PC-3 (cell line): ENCODE results near the gene ZNF768.

Source experiments
- CTCF ChIP-seq: fragments of 300-600 bp; sonication (generic); conservative IDR thresholded peaks from 2 replicates; pipeline ENCODE4 v1.5.1; 2017; ENCODE audit warnings: antibody characterized with exemption, low read depth, mild to moderate bottlenecking, low read length
- EZH2 ChIP-seq: fragments of 300-600 bp; sonication (generic); IDR thresholded peaks from one replicate; pipeline ENCODE4 v1.6.1; 2017; ENCODE audit warnings: antibody characterized with exemption, mild to moderate bottlenecking, low read length; ENCODE audit not compliant: unreplicated experiment
- EZH2phosphoT487 ChIP-seq: fragments of 300-600 bp; sonication (generic); IDR thresholded peaks from 2 replicates; pipeline ENCODE4 v1.6.1; 2018; ENCODE audit warnings: mild to moderate bottlenecking, antibody characterized with exemption, low read length, borderline replicate concordance

GRCh38 chr16:30490210-30490609 lies 36.2 kb downstream of the ZNF768 start:
- TF ChIP-seq CTCF (no peak), EZH2phosphoT487 (no peak), EZH2 (no peak)
